Retinal pigment epithelial cell (primary cell): Measurements from ENCODE around the gene NKIRAS2.

Source experiments
- DNase-seq: peaks from one replicate; pipeline ENCODE4 v3.0.0-alpha.2; 2010; ENCODE audit warnings: low read depth
- H3K4me3 ChIP-seq: 2 replicates; pipeline ENCODE4 v1.5.1; 2011; ENCODE audit warnings: mild to moderate bottlenecking, low read length, control low read depth, moderate library complexity
- CTCF ChIP-seq: conservative IDR thresholded peaks from 2 replicates; pipeline ENCODE4 v1.5.1; 2011; ENCODE audit warnings: low read depth, low read length, control low read depth, inconsistent platforms

Gene NKIRAS2

GRCh38 chr17:42058063-42058462 is 38.2 kb downstream of the NKIRAS2 start:
- no peak for TF ChIP-seq CTCF
- no peak overlapping the region for H3K4me3 ChIP-seq
- DNase-seq = no peak

GRCh38 chr17:42059815-42060214 is 39.9 kb downstream of the NKIRAS2 start:
- no peak for TF ChIP-seq CTCF
- no peak overlapping the region for H3K4me3 ChIP-seq
- no peak for DNase-seq

GRCh38 chr17:42060231-42060630 is 40.3 kb downstream of the NKIRAS2 start:
- no peak for DNase-seq
- no peak overlapping the region for H3K4me3 ChIP-seq
- no peak for TF ChIP-seq CTCF

- H3K4me3 ChIP-seq = no peak overlapping the region
- peak; percentile 53 for DNase-seq
- TF ChIP-seq CTCF = no peak
Measured at GRCh38 chr17:42061646-42062487, 42.0 kb downstream of the NKIRAS2 start.

GRCh38 chr17:42062681-42063080 is 42.8 kb downstream of the NKIRAS2 start:
- no peak overlapping the region for H3K4me3 ChIP-seq
- DNase-seq = no peak
- no peak for TF ChIP-seq CTCF

- TF ChIP-seq CTCF = no peak
- DNase-seq = no peak
- H3K4me3 ChIP-seq = no peak overlapping the region
Measured at GRCh38 chr17:42065201-42065600, 45.3 kb downstream of the NKIRAS2 start.
